Measurements from ENCODE around the gene PMM2. TPM values are rescaled to one million over a fixed set of nuclear protein-coding genes. Genes with fewer than 3 reads are reported as not detected.

PMM2 gene
- total RNA-seq, 4 donors from 2014 or later, result 15.4 to 29.0 (median 20.3) TPM

DNA sequence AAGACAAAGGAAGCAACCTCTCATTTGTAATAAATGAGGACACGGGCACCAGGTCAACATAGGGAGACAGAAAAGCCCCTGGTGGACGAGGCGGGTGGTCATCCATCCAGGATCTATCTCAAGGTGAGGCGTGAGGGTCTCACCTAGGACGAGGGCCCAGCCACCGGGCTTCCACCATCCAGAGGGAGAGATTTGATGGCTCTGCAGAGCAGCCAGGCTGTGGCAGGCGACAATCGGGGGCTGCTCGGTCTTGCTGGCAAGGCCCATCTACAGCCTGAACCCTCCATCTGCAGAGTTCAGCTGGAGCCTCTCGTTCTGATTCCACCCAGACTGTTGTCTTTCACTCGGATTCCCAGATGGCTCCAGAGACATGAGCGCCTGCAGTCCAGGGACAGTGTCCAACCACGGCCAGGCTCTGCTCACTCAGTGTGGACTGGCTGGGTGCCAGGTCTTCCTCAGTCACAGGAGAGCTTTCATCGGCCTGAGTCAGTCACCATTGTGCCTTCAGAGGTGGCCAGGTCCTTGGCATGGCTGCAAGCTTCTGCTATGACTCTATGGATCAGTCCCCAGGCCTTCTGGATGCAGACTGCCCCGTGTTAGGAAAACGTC lies 90.4 kb downstream of the PMM2 start:
- Histone ChIP-seq H3K36me3 (peaks cover 0 to 41% of the 10 kb centered on the region in 2 donors), H3K27ac (peak overlapping the region in 1 of 4 donors; percentile 27), H3K4me3 (no peak overlapping the region), H3K4me1 (peaks cover 0 to 27% (median 7%) of the 10 kb centered on the region in 3 donors), H3K9me3 (no peaks in the 10 kb centered on the region), H3K27me3 (peaks cover 26% of the 10 kb centered on the region)
- WGBS, 2 donors (ENCODE audit: low coverage in 1 of 2), result 60 to 95% methylated on average over 1 to 6 of the region's 16 CpGs
- ATAC-seq, result peak; percentile 59
- TF ChIP-seq EP300 (IDR thresholded peaks at IDR 0.05) (no peak), POLR2A (IDR thresholded peaks at IDR 0.05) (no peak), CTCF (IDR thresholded peaks at IDR 0.05) (no peak), POLR2AphosphoS5 (IDR thresholded peaks at IDR 0.05) (no peak)

- Histone ChIP-seq H3K9me3 (no peaks in the 10 kb centered on the region), H3K4me3 (no peak overlapping the region), H3K4me1 (peaks cover 0 to 27% (median 7%) of the 10 kb centered on the region in 3 donors), H3K27ac (no peak overlapping the region), H3K27me3 (peaks cover 14% of the 10 kb centered on the region), H3K36me3 (peaks cover 0 to 52% of the 10 kb centered on the region in 2 donors)
- TF ChIP-seq POLR2A (IDR thresholded peaks at IDR 0.05) (no peak), POLR2AphosphoS5 (IDR thresholded peaks at IDR 0.05) (no peak), EP300 (IDR thresholded peaks at IDR 0.05) (no peak), CTCF (IDR thresholded peaks at IDR 0.05) (no peak)
- ATAC-seq, result no peak
- 73 to 90% methylated on average over 3 of the region's 23 CpGs for WGBS, 2 donors (ENCODE audit: low coverage in 1 of 2)
Observed at GRCh38 chr16:8888951-8889892, 91.6 kb downstream of the PMM2 start.

GRCh38 chr16:8889893-8890548 lies 92.4 kb downstream of the PMM2 start:
- no peaks in the 10 kb centered on the region for H3K9me3 ChIP-seq
- H3K27me3 ChIP-seq, result peaks cover 6% of the 10 kb centered on the region
- no peak overlapping the region for H3K27ac ChIP-seq
- peaks cover 0 to 27% (median 7%) of the 10 kb centered on the region in 3 donors for H3K4me1 ChIP-seq
- no peak for ATAC-seq
- no peak overlapping the region for H3K4me3 ChIP-seq
- H3K36me3 ChIP-seq, result peaks cover 0 to 60% of the 10 kb centered on the region in 2 donors
- no peak for TF ChIP-seq CTCF (IDR thresholded peaks at IDR 0.05)
- no peak for TF ChIP-seq POLR2A (IDR thresholded peaks at IDR 0.05)
- TF ChIP-seq EP300 (IDR thresholded peaks at IDR 0.05), result no peak
- WGBS, 2 donors (ENCODE audit: low coverage in 1 of 2), result 83% methylated on average over 1 of the region's 14 CpGs; no CpG with 5 or more reads in 1 of the 2 donors

GRCh38 chr16:8890549-8890921 lies 92.9 kb downstream of the PMM2 start:
- H3K4me3 ChIP-seq, result no peak overlapping the region
- peaks cover 0 to 66% of the 10 kb centered on the region in 2 donors for H3K36me3 ChIP-seq
- peaks cover 1% of the 10 kb centered on the region for H3K27me3 ChIP-seq
- no peak overlapping the region for H3K27ac ChIP-seq
- 57% methylated on average over 2 of the region's 5 CpGs; no CpG with 5 or more reads in 1 of the 2 donors for WGBS, 2 donors (ENCODE audit: low coverage in 1 of 2)
- H3K9me3 ChIP-seq, result no peaks in the 10 kb centered on the region
- TF ChIP-seq EP300 (IDR thresholded peaks at IDR 0.05), result no peak
- TF ChIP-seq POLR2A (IDR thresholded peaks at IDR 0.05), result no peak
- TF ChIP-seq CTCF (IDR thresholded peaks at IDR 0.05), result no peak
- no peak for TF ChIP-seq POLR2AphosphoS5 (IDR thresholded peaks at IDR 0.05)
- peaks cover 0 to 24% (median 7%) of the 10 kb centered on the region in 3 donors for H3K4me1 ChIP-seq
- no peak for ATAC-seq

All from gastroesophageal sphincter (tissue), 4 donors.